Measurements from ENCODE around the gene PNMA6A.

DNA sequence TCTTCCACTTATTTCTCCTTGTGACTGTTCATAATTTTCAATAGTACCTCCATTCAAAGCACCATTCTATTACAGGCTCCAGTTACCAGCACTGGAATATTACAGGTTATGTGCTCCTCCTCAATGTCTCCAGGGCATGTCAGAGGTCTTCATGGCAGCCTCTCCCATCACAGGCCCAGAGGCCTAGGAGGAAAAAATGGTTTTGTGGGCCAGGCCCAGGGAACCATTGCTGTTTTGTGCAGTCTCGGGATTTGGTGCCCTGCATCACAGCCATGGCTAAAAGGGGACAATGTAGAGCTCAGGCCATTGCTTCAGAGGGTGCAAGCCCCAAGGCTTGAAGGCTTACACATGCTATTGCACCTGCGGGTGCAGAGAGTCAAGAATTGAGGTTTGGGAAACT, 23.2 kb upstream of the PNMA6A start:
- no peak for TF ChIP-seq CTCF (conservative IDR thresholded peaks at IDR 0.05 in 1 of 2, IDR thresholded peaks at IDR 0.05 in 1 of 2; ENCODE audit: low read depth in 1 of 2, low read length in 2 of 2)
- no peak for TF ChIP-seq EZH2 (IDR thresholded peaks at IDR 0.05; ENCODE audit: low read length, missing control alignments)

Measured in fibroblast of lung (primary cell).